NCI-H1436 (cell line): Measurements from ENCODE around the gene CHAC1.

ENCODE experiments used
- DNase-seq: peaks from one replicate; lab custom pipeline; 2025; lab: John Stamatoyannopoulos, UW

Gene CHAC1

GRCh38 chr15:40952901-40953712, at the start of gene CHAC1:
Gene CHAC1 (plus strand): TSS chr15:40953471. CDS start chr15:40953584, 113 bp downstream.
- DNase-seq = peak; percentile 97

GRCh38 chr15:40904552-40905201, 48.6 kb upstream of the CHAC1 start:
- no peak for DNase-seq

- peak; percentile 84 for DNase-seq
These were observed 46.9 kb upstream of the CHAC1 start for GRCh38 chr15:40906091-40906990.

GRCh38 chr15:40906991-40907802, 46.1 kb upstream of the CHAC1 start:
- peak; percentile 23 for DNase-seq

- no peak for DNase-seq
These were observed 45.2 kb upstream of the CHAC1 start for GRCh38 chr15:40908095-40908494.

- DNase-seq = no peak
These were observed 43.3 kb upstream of the CHAC1 start for GRCh38 chr15:40909662-40910630.

- DNase-seq = peak; percentile 6
These were observed 42.1 kb upstream of the CHAC1 start for GRCh38 chr15:40911141-40911540.

- no peak for DNase-seq
These were observed 41.6 kb upstream of the CHAC1 start for GRCh38 chr15:40911693-40912092.

GRCh38 chr15:40912478-40912877, 40.8 kb upstream of the CHAC1 start:
- DNase-seq = no peak

GRCh38 chr15:40914013-40914412, 39.3 kb upstream of the CHAC1 start:
- DNase-seq = no peak

- DNase-seq = no peak
These were observed 38.8 kb upstream of the CHAC1 start for GRCh38 chr15:40914486-40914885.

GRCh38 chr15:40915116-40915661, 38.1 kb upstream of the CHAC1 start:
- no peak for DNase-seq

- no peak for DNase-seq
These were observed 37.6 kb upstream of the CHAC1 start for GRCh38 chr15:40915679-40916078.

- no peak for DNase-seq
These were observed 35.7 kb upstream of the CHAC1 start for GRCh38 chr15:40917585-40917984.

GRCh38 chr15:40918146-40918798, 35.0 kb upstream of the CHAC1 start:
- peak; percentile 25 for DNase-seq

GRCh38 chr15:40918799-40919392, 34.4 kb upstream of the CHAC1 start:
- peak; percentile 48 for DNase-seq

GRCh38 chr15:40921949-40922607, 31.2 kb upstream of the CHAC1 start:
- DNase-seq = no peak

- no peak for DNase-seq
These were observed 30.7 kb upstream of the CHAC1 start for GRCh38 chr15:40922608-40923005.

- no peak for DNase-seq
These were observed 29.7 kb upstream of the CHAC1 start for GRCh38 chr15:40923551-40923950.
